Measurements from ENCODE around the gene OPN1SW. TPM values are rescaled to one million over a fixed set of nuclear protein-coding genes. Genes with fewer than 3 reads are reported as not detected.

OPN1SW gene
- total RNA-seq, 2 donors from 2014 or later: not detected

DNA sequence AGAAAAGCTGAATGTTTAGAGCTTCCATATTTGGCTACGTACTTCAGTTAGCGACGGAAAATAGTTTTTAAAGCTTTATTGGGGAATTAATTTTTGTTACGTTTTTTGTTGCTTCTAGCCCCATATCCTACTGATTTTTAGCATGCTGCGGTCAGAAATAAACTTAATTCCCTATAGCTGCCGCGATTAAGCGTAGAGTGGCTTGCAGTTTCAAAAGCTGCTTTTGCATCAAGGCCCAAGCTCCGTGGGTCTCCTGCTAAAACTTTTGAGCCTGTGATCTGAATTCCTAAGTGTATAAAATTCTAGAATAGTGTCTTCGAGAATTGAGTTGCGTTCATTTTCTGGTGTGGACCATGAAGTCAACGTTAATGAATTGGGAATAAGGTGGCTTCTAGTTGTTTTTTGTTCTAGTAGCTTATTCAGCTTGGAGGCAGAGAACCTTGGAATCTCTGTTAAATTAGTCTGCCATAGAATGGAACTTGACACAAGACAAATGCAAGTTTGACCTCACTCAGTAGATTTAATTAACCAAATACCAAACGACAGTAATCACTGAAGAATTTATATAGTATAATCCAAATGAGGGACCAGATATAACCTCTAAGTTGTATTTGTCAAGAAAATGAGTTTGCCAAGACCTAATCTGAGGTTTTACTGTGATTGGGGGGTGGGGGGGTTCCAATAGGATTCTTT, 35.5 kb downstream of the OPN1SW start:
- intact Hi-C loops (cut with DNase I): loop anchor here in 1 of 2 donors (5.0 kb wide), 1 partner anchor 122 kb away; the partner anchor contains the start of gene ATP6V1F
- ATAC-seq (no peak), DNase-seq (no peak)

- intact Hi-C loops (cut with DNase I): no loop called here
- ATAC-seq (peak; percentile 98), DNase-seq (peak; percentile 98)
Measured at GRCh38 chr7:128739048-128739962, 36.3 kb downstream of the OPN1SW start, which contains the start of gene CALU. CALU (plus strand) TSS chr7:128739359; CDS start chr7:128748584, 9,225 bp downstream.

DNA sequence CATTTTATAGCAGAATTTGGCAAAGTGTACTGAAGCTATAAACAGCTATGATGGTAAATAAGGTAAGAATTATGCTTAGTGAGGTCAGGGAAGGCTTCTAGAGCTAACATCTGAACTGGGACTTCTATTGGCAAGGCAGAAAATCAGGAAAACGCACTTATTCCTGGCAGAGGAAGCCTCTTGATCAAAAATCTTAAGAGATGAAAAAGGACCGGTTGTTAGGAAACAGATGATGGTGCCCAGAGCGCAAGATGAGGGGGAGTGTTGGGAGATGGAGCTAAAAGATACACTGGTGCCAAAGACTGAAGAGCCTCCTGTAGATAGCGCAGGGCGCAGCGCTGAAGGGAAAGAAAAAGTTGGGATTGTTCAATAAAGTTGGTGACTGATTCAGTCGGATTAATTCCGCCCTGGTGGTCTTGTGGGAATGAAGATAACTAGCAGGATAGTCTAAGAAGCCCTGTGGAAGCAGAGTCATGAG, 37.0 kb downstream of the OPN1SW start:
- DNase-seq (no peak), ATAC-seq (peak; percentile 7 to 51)
- intact Hi-C loops (cut with DNase I): no loop called here

DNA sequence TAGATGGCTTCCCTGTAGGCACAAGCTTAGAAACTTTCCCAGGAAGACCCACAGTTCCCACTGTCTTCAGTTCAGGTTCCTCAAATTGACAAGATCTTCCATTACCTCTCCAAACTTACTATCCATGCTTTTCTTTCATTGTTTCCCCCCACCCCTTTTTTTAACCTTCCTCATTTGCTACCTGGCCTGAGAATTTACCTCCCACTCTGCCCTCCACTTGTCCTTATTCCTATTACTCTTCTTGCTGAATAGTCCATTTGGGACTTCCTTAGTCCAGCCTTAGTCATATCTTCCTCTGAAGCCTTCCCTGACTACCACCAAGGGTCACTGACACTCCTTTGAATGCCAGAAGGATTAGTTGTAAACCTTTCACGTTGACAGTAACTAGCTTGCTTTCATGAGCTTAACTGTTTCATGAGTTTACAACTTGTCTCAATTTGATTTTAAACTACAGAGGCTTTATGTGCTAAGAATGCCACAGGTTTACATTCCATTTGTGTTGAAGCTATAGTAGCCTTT, 37.7 kb downstream of the OPN1SW start:
- DNase-seq (no peak), ATAC-seq (no peak)
- intact Hi-C loops (cut with DNase I): no loop called here

DNA sequence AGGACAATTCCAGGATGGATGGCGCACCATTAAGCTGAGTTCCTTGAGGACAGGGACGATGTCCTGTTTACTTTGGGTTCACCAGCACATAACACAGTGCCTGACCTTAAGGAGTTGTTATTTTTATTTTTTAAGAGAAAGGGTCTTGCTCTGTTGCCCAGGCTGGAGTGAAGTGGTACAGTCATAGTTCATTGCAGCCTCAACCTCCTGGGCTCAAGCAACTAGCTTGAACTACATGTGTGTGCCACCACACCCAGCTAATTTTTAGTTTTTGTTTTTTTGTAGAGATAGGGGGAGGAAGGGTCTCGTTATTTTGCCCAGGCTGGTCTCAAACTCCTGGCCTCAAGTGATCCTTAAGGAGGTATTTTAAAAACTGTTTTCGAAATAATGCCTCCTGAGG, 38.2 kb downstream of the OPN1SW start:
- ATAC-seq (no peak), DNase-seq (no peak)
- intact Hi-C loops (cut with DNase I): no loop called here

DNA sequence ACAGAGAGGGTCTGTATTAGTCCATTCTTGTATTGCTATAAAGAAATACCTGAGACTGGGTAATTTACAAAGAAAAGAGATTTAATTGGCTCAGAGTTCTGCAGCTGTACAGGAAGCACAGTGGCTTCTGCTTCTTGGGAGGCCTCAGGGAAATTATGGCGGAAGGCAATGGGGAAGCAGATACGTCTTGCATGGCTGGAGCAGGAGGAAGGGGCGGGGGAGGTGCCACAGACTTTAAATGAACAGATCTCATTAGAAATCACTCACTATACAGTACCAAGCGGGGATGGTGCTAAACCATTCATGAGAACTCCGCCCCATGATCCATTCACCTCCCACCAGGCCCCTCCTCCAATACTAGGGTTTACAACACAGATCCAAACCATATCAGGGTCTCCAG, 40.2 kb downstream of the OPN1SW start:
- intact Hi-C loops (cut with DNase I): no loop called here
- no peak for ATAC-seq

GRCh38 chr7:128734890-128735289, 40.7 kb downstream of the OPN1SW start:
- DNase-seq (no peak), ATAC-seq (no peak)
- intact Hi-C loops (cut with DNase I): no loop called here

More for the DNA sequence above, 40.2 kb downstream of the OPN1SW start:
- no peak for DNase-seq

- ATAC-seq (no peak), DNase-seq (no peak)
- intact Hi-C loops (cut with DNase I): no loop called here
Measured at GRCh38 chr7:128733278-128733645, 42.3 kb downstream of the OPN1SW start.

GRCh38 chr7:128732521-128733277, 42.9 kb downstream of the OPN1SW start:
- DNase-seq: no peak
- intact Hi-C loops (cut with DNase I): no loop called here
- ATAC-seq: no peak

GRCh38 chr7:128731184-128731583, 44.4 kb downstream of the OPN1SW start:
- DNase-seq (no peak), ATAC-seq (no peak)
- intact Hi-C loops (cut with DNase I): no loop called here

DNA sequence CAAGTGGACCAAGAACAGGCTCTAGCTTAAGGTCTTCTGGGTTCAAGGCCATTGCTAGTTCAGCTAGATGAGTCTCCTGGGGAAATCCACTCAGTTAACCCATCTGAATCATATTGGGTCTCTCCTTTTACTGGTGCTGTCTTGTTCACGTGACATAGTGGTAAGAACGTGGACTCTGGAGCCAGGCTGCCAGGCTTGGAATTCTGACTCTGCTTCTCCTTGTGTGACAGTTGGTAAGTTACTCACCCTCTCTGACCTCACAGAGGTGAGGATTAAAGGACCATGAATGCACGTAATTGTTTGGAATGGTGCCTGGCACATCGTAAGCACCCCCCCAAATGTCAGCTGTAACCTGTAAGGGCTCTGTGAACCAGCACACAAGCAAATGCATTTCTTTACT, 46.1 kb downstream of the OPN1SW start:
- intact Hi-C loops (cut with DNase I): no loop called here
- DNase-seq (no peak), ATAC-seq (no peak)

DNA sequence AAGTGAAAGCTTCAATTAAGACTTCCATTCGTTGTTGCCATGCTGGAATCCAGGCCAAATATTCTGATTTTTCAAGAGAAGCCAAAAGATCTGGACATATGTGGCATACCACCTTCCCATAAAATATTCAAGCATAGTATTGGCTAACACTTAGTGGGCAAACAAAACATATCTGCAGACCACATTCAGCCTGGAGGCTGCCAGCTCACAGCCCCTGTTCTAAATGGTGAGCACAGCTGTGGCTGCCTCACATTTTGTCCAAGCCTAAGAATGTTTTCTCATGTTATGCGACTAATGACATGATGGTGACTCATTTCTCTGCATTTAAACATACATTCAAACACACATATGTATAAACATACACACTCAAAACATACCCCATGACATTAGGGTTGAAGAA, 47.0 kb downstream of the OPN1SW start:
- no peak for ATAC-seq
- intact Hi-C loops (cut with DNase I): no loop called here

GRCh38 chr7:128727239-128727638, 48.4 kb downstream of the OPN1SW start:
- intact Hi-C loops (cut with DNase I): no loop called here
- ATAC-seq (no peak), DNase-seq (no peak)

More for the DNA sequence above, 47.0 kb downstream of the OPN1SW start:
- no peak for DNase-seq

- intact Hi-C loops (cut with DNase I): no loop called here
- no peak for ATAC-seq
- DNase-seq: no peak
Measured at GRCh38 chr7:128726737-128727072, 48.9 kb downstream of the OPN1SW start.

DNA sequence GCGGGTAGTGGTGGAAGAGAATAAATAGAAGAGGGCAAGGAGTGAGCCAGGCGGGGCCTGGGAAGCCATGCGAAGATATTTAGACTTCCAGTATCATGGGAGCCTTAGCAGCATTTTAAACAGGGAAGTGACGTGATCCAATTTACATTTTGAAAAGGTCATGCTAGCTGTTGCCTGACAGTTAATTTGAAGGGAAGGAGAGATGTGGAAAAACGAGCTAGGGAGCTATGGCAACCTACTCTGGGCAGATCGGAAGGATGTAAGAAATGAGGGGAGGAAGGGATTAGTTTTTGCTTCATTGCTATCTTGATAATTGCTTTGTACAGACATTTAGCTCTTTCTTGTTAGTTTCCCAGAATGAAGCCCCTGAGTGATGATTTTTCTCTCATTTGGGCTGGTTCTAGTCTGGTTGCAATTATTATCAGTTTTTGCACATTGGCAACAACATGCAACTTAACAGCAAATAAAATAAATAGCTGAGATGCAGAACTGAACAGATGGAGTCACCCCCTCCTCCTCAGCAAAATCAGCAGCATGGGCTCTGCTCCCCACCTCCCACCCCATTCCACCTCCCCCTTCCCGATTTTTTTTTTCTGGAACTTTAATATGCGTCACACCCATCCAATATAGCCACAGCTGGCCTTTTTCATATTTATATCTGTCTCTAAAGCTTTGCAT, 49.4 kb downstream of the OPN1SW start:
- intact Hi-C loops (cut with DNase I): no loop called here
- DNase-seq (no peak), ATAC-seq (no peak)

DNA sequence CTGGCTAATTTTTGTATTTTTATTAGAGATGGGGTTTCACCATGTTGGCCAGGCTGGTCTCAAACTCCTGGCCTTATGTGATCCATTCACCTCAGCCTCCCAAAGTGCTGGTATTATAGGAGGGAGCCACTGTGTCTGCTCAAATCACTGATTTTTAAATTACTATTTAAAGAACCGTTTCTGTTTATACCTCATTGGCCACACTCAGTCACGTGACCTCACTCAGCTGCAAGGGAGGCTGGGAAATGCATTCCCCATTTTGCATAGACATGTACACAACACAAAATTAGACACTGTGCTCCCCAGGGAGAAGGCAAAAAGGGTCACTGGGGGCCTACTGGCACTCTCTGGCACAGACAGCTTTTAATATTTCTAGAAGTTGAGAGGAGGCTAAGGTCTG, 50.1 kb downstream of the OPN1SW start:
- DNase-seq (no peak), ATAC-seq (no peak)
- intact Hi-C loops (cut with DNase I): no loop called here

DNA sequence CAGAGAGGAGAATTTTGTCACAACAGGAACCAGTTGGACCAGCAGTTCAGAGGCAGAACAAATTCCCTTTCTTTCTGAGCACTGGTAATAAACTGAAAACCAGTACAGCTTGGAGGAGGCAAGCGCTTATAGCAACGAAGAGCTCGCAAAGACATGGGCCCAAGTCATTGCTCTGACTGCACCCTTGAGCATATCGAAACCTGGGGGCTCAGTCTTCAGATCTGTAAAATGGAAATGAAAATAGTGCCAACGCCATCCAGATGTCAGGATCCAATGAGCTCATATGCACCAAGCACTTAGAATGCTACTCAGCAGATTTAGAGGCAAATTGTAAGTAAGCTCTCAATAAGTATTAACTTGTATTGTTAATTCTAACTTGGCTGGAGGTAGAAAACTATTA, 50.9 kb downstream of the OPN1SW start:
- DNase-seq (no peak), ATAC-seq (no peak)
- intact Hi-C loops (cut with DNase I): no loop called here
